GM12892 (cell line): ENCODE data around the gene CFAP61.

ENCODE experiments used
- POLR2A ChIP-seq: IDR thresholded peaks from 2 replicates; pipeline ENCODE4 v1.6.1; 2011; ENCODE audit warnings: low read depth, low read length, control low read depth
- POLR2AphosphoS5 ChIP-seq: IDR thresholded peaks from 2 replicates; pipeline ENCODE4 v1.6.1; 2011; ENCODE audit warnings: low read depth, low read length, control low read depth
- TAF1 ChIP-seq: IDR thresholded peaks from 2 replicates; pipeline ENCODE4 v1.6.1; 2011; ENCODE audit warnings: low read depth, mild to moderate bottlenecking, control low read depth, low read length, borderline replicate concordance

GRCh38 chr20:20137851-20138250 lies 85.5 kb downstream of the CFAP61 start:
- no peak for TF ChIP-seq POLR2AphosphoS5
- TF ChIP-seq POLR2A = no peak
- TF ChIP-seq TAF1 = no peak
